ENCODE results near the gene SIL1. TPM values are rescaled to one million over a fixed set of nuclear protein-coding genes. Genes with fewer than 3 reads are reported as not detected.
A peak's percentile ranks its signal among the peaks of the same experiment; 100 is the strongest.

Gene SIL1
- total and polyA plus RNA-seq, 5 donors from 2014 or later, result 9.8 to 12.3 (median 11.2) TPM

DNA sequence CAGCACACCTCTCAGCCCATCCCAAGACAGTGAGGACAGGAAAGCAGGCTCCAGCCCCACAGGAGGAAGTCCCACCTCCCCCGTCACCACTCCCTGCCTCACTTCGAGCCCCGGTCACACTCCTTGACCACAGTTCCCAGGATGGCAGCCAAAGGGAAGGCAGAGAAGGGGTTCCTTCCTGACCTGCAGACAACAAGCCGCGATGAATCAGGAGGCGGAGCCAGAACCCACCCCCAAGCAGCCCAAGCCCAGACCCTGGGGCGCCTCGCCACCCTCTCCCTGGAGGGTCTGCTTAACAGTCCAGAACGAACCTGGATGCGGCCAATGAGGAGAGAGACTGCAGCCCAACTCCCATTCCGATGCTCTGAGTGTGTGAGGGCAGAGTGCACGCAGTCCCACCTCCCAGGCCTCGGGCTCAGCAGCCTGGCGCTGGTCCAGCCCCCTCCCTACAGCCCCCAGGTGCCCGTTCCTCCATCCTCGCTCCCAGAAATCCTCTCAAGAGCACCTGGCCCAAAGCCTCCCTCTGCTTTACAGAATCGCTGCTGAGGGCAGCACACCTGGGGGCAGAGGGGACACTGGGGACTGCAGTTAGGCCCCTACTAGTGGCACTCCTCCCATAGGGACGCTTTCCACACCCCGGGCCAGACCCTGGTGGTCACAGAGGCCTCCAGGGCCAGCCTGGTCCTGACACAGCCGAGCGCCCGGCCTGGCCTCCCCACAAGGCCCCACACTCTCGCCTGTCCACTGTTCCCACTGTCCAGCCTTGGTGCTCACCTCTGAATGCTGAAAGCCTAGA is 253.4 kb downstream of the SIL1 start:
- Histone ChIP-seq H3K27me3 (ENCODE audit: control insufficient read depth, insufficient read depth, low read length) (no peaks in the 10 kb centered on the region), H3K36me3 (ENCODE audit: control insufficient read depth, insufficient read depth, low read length) (no peaks in the 10 kb centered on the region), H3K4me1 (ENCODE audit: control insufficient read depth, insufficient read depth, low read length, poor library complexity, severe bottlenecking) (no peaks in the 10 kb centered on the region), H3K27ac (ENCODE audit: insufficient read depth, low read length, poor library complexity, severe bottlenecking) (no peak overlapping the region), H3K9me3 (ENCODE audit: control insufficient read depth in 2 of 2, low read length in 2 of 2) (no peaks in the 10 kb centered on the region), H3K4me3 (ENCODE audit: low read depth, low read length) (no peak overlapping the region)
- DNase-seq (no peak), ATAC-seq (ENCODE audit: low read depth in 2 of 2) (no peak)
- no peaks in the 10 kb centered on the region for H3K27me3 Mint-ChIP-seq
- H3K4me1 Mint-ChIP-seq, result peaks cover 0 to 8% (median 4%) of the 10 kb centered on the region in 4 donors
- peaks cover 14% of the 10 kb centered on the region for H3K36me3 Mint-ChIP-seq
- H3K9me3 Mint-ChIP-seq, result peaks cover 0 to 2% (median 0%) of the 10 kb centered on the region in 7 donors
- no peak overlapping the region for H3K4me3 Mint-ChIP-seq
- peak overlapping the region in 1 of 3 donors; percentile 73 for H3K27ac Mint-ChIP-seq

DNA sequence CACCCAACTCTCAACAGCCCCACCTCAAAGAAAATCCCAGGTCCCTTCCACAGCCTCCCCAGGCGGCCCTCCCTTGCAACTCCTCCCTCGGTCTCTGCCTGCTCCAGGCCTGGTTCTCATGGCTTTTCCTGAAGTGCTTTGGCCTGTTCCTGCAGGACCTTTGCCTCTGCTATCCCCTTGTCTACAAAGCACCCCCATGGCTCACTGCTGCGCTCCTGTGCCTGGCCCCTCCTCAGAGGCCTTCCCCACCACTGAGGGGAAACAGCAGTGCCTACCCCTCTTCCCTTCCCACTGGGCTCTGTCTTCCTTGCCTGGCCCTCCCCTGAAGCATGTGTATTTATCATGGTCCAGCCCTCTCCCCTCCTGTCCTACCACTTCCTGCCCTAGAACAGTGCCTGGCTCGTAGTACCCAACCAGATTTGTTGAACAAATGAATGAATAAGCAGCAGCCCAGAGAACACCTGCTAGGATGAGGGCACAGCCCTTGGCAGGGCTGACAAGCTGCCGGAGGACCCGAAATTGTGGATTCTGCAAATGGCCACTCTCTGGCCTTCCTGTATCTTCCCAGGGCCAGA is 254.5 kb downstream of the SIL1 start:
- Histone ChIP-seq H3K9me3 (ENCODE audit: control insufficient read depth in 2 of 2, low read length in 2 of 2) (no peaks in the 10 kb centered on the region), H3K36me3 (ENCODE audit: control insufficient read depth, insufficient read depth, low read length) (no peaks in the 10 kb centered on the region), H3K27ac (ENCODE audit: insufficient read depth, low read length, poor library complexity, severe bottlenecking) (no peak overlapping the region), H3K27me3 (ENCODE audit: control insufficient read depth, insufficient read depth, low read length) (no peaks in the 10 kb centered on the region), H3K4me1 (ENCODE audit: control insufficient read depth, insufficient read depth, low read length, poor library complexity, severe bottlenecking) (no peaks in the 10 kb centered on the region), H3K4me3 (ENCODE audit: low read depth, low read length) (no peak overlapping the region)
- DNase-seq (peak in 1 of 3 donors; percentile 6), ATAC-seq (ENCODE audit: low read depth in 2 of 2) (no peak)
- peaks cover 14% of the 10 kb centered on the region for H3K36me3 Mint-ChIP-seq
- no peak overlapping the region for H3K4me3 Mint-ChIP-seq
- H3K4me1 Mint-ChIP-seq, result peaks cover 0 to 9% (median 4%) of the 10 kb centered on the region in 4 donors
- peaks cover 0 to 2% (median 0%) of the 10 kb centered on the region in 7 donors for H3K9me3 Mint-ChIP-seq
- H3K27me3 Mint-ChIP-seq, result no peaks in the 10 kb centered on the region
- H3K27ac Mint-ChIP-seq, result peak overlapping the region in 2 of 3 donors; percentile 62 to 74

DNA sequence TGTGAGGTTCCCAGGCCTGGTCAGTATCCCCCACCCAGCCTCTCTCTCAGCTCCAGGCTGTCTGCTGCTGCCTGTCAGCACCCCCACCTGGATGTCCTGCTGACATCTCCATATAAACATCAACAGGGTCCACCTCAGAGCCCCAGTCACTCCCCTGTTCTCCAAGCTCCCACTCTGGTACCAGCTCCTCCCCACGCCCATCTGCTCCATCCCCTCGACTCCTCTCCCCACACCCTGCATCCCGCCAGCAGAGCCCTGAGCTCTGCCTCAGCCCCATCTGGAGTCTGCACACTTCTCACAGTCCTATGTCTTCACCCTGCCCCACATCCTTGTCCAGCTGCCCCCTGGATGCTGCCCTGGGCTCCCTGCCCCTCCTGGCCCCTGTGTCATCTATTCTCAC is 255.3 kb downstream of the SIL1 start:
- no peak overlapping the region for H3K27ac Mint-ChIP-seq

DNA sequence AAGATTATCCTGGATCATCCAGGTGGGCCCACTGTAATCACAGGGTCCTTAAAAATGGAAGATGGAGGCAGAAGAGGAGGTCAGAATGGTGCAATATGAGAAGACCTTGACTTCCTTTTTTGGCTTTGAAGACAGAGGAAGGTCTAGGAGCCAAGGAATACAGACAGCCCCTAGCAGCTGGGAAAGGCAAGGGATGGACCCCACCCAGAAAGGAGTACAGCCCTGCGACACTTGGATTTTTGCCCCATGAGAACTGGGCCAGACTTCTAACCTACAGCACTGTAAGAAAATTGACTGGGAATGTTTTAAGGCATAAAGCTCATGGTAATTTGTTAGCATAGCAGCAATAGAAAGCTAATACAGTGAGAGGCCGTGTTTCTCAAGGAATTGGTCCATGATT is 256.1 kb downstream of the SIL1 start:
- ATAC-seq (ENCODE audit: low read depth in 2 of 2) (no peak), DNase-seq (no peak)
- Histone ChIP-seq H3K4me3 (ENCODE audit: low read depth, low read length) (no peak overlapping the region), H3K27ac (ENCODE audit: insufficient read depth, low read length, poor library complexity, severe bottlenecking) (no peak overlapping the region), H3K27me3 (ENCODE audit: control insufficient read depth, insufficient read depth, low read length) (no peaks in the 10 kb centered on the region), H3K9me3 (ENCODE audit: control insufficient read depth in 2 of 2, low read length in 2 of 2) (no peaks in the 10 kb centered on the region), H3K36me3 (ENCODE audit: control insufficient read depth, insufficient read depth, low read length) (no peaks in the 10 kb centered on the region), H3K4me1 (ENCODE audit: control insufficient read depth, insufficient read depth, low read length, poor library complexity, severe bottlenecking) (no peaks in the 10 kb centered on the region)
- Mint-ChIP-seq H3K27me3 (no peaks in the 10 kb centered on the region), H3K36me3 (peaks cover 14% of the 10 kb centered on the region), H3K27ac (no peak overlapping the region), H3K4me1 (peaks cover 0 to 10% (median 4%) of the 10 kb centered on the region in 4 donors), H3K4me3 (no peak overlapping the region), H3K9me3 (peaks cover 0 to 2% (median 0%) of the 10 kb centered on the region in 7 donors)

More for the DNA sequence above, 255.3 kb downstream of the SIL1 start:
- no peaks in the 10 kb centered on the region for H3K27me3 Mint-ChIP-seq
- peaks cover 14% of the 10 kb centered on the region for H3K36me3 Mint-ChIP-seq
- H3K4me1 ChIP-seq (ENCODE audit: control insufficient read depth, insufficient read depth, low read length, poor library complexity, severe bottlenecking), result no peaks in the 10 kb centered on the region
- no peaks in the 10 kb centered on the region for H3K36me3 ChIP-seq (ENCODE audit: control insufficient read depth, insufficient read depth, low read length)
- no peak overlapping the region for H3K4me3 Mint-ChIP-seq
- ATAC-seq (ENCODE audit: low read depth in 2 of 2) (no peak), DNase-seq (no peak)
- H3K9me3 ChIP-seq (ENCODE audit: control insufficient read depth in 2 of 2, low read length in 2 of 2), result no peaks in the 10 kb centered on the region
- H3K27ac ChIP-seq (ENCODE audit: insufficient read depth, low read length, poor library complexity, severe bottlenecking), result no peak overlapping the region
- no peaks in the 10 kb centered on the region for H3K27me3 ChIP-seq (ENCODE audit: control insufficient read depth, insufficient read depth, low read length)
- H3K4me3 ChIP-seq (ENCODE audit: low read depth, low read length), result no peak overlapping the region
- peaks cover 0 to 2% (median 0%) of the 10 kb centered on the region in 7 donors for H3K9me3 Mint-ChIP-seq
- H3K4me1 Mint-ChIP-seq, result peaks cover 0 to 10% (median 4%) of the 10 kb centered on the region in 4 donors

DNA sequence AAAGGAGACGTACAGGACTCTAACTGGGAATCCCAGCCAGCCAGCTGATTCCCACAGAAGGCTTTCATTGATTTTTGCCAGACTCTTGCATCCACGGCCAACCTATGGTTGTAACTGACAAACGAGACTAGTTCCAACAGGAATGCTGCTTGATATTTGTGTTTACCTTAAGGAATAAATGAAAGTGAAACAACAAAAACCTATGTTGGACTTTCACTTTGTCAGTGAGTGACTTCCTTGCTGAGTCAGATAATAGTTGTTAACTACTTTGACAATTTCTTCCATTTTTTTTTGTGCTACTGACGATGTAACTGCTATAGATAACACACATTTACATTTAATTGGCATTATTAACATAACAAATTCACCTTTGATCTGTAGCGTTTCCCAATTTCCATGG is 259.6 kb downstream of the SIL1 start:
- H3K27ac Mint-ChIP-seq, result peak overlapping the region in 1 of 3 donors; percentile 8
- ATAC-seq (ENCODE audit: low read depth in 2 of 2), result no peak
- Histone ChIP-seq H3K27me3 (ENCODE audit: control insufficient read depth, insufficient read depth, low read length) (no peaks in the 10 kb centered on the region), H3K36me3 (ENCODE audit: control insufficient read depth, insufficient read depth, low read length) (peaks cover 4% of the 10 kb centered on the region), H3K9me3 (ENCODE audit: control insufficient read depth in 2 of 2, low read length in 2 of 2) (no peaks in the 10 kb centered on the region), H3K4me3 (ENCODE audit: low read depth, low read length) (no peak overlapping the region), H3K27ac (ENCODE audit: insufficient read depth, low read length, poor library complexity, severe bottlenecking) (no peak overlapping the region), H3K4me1 (ENCODE audit: control insufficient read depth, insufficient read depth, low read length, poor library complexity, severe bottlenecking) (no peaks in the 10 kb centered on the region)
- H3K4me1 Mint-ChIP-seq, result peaks cover 0 to 7% (median 2%) of the 10 kb centered on the region in 4 donors
- DNase-seq, result peak in 1 of 3 donors; percentile 12
- H3K36me3 Mint-ChIP-seq, result peaks cover 19% of the 10 kb centered on the region
- no peaks in the 10 kb centered on the region for H3K27me3 Mint-ChIP-seq
- H3K9me3 Mint-ChIP-seq, result peaks cover 0 to 2% (median 0%) of the 10 kb centered on the region in 7 donors
- H3K4me3 Mint-ChIP-seq, result no peak overlapping the region

DNA sequence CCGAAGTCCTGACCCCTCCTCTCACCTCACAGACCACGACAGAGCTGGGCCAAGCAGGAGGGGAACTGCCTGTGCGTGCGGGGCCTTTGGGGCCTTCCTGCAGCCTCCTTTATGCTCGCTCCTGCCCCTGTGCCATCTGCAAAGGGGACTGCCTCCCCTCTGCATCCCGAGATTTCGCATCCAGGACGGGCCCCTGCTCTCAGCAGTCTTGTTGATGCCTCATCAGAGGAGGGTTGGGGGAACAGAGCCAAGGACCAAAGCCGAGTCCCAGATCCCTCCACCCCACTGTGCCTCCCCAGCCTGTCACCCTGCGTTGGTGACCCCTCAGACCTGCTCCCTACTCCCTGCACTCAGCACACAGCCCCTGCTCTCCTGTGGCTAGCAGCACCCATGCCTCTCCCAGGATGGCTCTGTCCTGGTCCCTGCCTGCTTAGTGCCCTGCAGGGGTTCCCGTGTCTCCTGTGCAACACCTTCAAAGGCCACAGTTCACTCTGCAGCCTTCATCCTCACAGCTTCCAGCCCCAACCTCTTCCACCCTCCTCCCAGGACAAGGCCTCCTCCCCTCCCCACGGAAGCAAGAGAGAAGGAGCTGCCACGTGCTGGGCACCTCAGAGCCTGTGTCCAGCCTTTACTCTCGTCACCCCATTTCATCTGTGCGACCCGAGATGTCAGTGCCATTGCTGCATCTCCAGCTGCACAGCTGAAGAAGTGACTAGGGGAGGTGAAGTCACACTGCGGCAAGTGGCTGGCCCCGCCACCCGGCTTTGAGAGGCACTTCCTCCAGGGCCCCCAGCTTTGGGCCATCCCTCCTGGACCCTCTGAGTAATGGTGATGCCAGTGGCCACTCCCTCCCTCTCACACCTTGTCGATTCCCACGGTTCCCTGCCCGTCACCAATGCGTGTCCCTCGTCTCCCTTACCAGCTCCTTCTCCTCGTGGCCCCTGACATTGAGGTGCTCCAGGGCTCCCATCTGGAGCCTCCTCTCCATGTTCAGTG is 260.5 kb downstream of the SIL1 start:
- Mint-ChIP-seq H3K4me3 (no peak overlapping the region), H3K27me3 (no peaks in the 10 kb centered on the region), H3K36me3 (peaks cover 24% of the 10 kb centered on the region), H3K4me1 (peaks cover 0 to 7% (median 2%) of the 10 kb centered on the region in 4 donors), H3K27ac (no peak overlapping the region), H3K9me3 (peaks cover 0 to 2% (median 0%) of the 10 kb centered on the region in 7 donors)
- no peaks in the 10 kb centered on the region for H3K9me3 ChIP-seq (ENCODE audit: control insufficient read depth in 2 of 2, low read length in 2 of 2)
- H3K4me3 ChIP-seq (ENCODE audit: low read depth, low read length), result no peak overlapping the region
- H3K27me3 ChIP-seq (ENCODE audit: control insufficient read depth, insufficient read depth, low read length), result no peaks in the 10 kb centered on the region
- ATAC-seq (ENCODE audit: low read depth in 2 of 2) (no peak), DNase-seq (no peak)
- no peaks in the 10 kb centered on the region for H3K4me1 ChIP-seq (ENCODE audit: control insufficient read depth, insufficient read depth, low read length, poor library complexity, severe bottlenecking)
- peaks cover 8% of the 10 kb centered on the region for H3K36me3 ChIP-seq (ENCODE audit: control insufficient read depth, insufficient read depth, low read length)
- no peak overlapping the region for H3K27ac ChIP-seq (ENCODE audit: insufficient read depth, low read length, poor library complexity, severe bottlenecking)

DNA sequence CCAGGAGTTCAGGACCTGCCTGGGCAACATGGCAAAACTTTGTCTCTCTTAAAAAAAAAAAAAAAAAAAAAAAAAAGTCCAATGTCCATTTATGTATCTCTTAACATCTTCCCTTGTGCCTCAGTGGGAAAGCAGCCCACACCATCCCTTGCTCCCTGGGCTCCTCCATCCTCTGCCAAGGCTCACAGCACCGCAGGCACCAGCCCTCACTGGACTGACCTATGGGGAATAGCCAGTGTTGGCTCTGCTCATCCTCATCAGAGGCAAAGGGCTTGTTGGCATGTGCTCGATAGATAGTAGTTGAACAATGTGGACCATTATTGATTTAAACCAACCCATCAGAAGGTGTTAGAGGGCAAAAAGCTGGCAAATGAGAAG is 261.2 kb downstream of the SIL1 start:
- no peak overlapping the region for H3K27ac Mint-ChIP-seq

More for the DNA sequence above, 261.2 kb downstream of the SIL1 start:
- Mint-ChIP-seq H3K36me3 (peaks cover 24% of the 10 kb centered on the region), H3K4me1 (peaks cover 0 to 7% (median 2%) of the 10 kb centered on the region in 4 donors), H3K9me3 (peaks cover 0 to 2% (median 0%) of the 10 kb centered on the region in 7 donors), H3K4me3 (no peak overlapping the region), H3K27me3 (no peaks in the 10 kb centered on the region)
- no peak overlapping the region for H3K27ac ChIP-seq (ENCODE audit: insufficient read depth, low read length, poor library complexity, severe bottlenecking)
- H3K9me3 ChIP-seq (ENCODE audit: control insufficient read depth in 2 of 2, low read length in 2 of 2), result no peaks in the 10 kb centered on the region
- H3K36me3 ChIP-seq (ENCODE audit: control insufficient read depth, insufficient read depth, low read length), result peaks cover 10% of the 10 kb centered on the region
- no peaks in the 10 kb centered on the region for H3K4me1 ChIP-seq (ENCODE audit: control insufficient read depth, insufficient read depth, low read length, poor library complexity, severe bottlenecking)
- no peak overlapping the region for H3K4me3 ChIP-seq (ENCODE audit: low read depth, low read length)
- no peak for ATAC-seq (ENCODE audit: low read depth in 2 of 2)
- no peaks in the 10 kb centered on the region for H3K27me3 ChIP-seq (ENCODE audit: control insufficient read depth, insufficient read depth, low read length)
- no peak for DNase-seq

All from CD4-positive, CD25-positive, alpha-beta regulatory T cell (primary cell).